ENCODE results near the gene STPG2. TPM values are rescaled to one million over a fixed set of nuclear protein-coding genes. Genes with fewer than 3 reads are reported as not detected.
"Not testable (repeated sequence)": the region's sequence is repeated elsewhere in the genome, so short reads cannot be mapped to it uniquely, and the experiment has no call there.

Gene STPG2
- total RNA-seq, 2 donors from 2014 or later: 0.66 to 1.6 TPM

- no peaks in the 10 kb centered on the region for H3K27me3 ChIP-seq
- H3K36me3 ChIP-seq (replicated peaks in 1 of 2; ENCODE audit: insufficient read depth in 1 of 2, low read depth in 2 of 2): no peaks in the 10 kb centered on the region
- 59 to 71% methylated on average over 2 of the region's 2 CpGs for WGBS, 2 donors
- H3K4me1 ChIP-seq: no peaks in the 10 kb centered on the region
- H3K27ac ChIP-seq: no peak overlapping the region
- no peak for TF ChIP-seq POLR2A (IDR thresholded peaks at IDR 0.05)
- TF ChIP-seq CTCF (IDR thresholded peaks at IDR 0.05): no peak
- no peak overlapping the region for H3K4me3 ChIP-seq
- DNase-seq (no peak), ATAC-seq (no peak)
- H3K9me3 ChIP-seq: no peaks in the 10 kb centered on the region
- intact Hi-C loops (cut with DNase I): no loop called here
Observed at GRCh38 chr4:97560009-97560408, 583.3 kb downstream of the STPG2 start.

GRCh38 chr4:97558204-97558778, 585.0 kb downstream of the STPG2 start:
- no peak for DNase-seq
- Histone ChIP-seq H3K27ac (no peak overlapping the region), H3K27me3 (no peaks in the 10 kb centered on the region), H3K9me3 (no peaks in the 10 kb centered on the region), H3K36me3 (replicated peaks in 1 of 2; ENCODE audit: insufficient read depth in 1 of 2, low read depth in 2 of 2) (no peaks in the 10 kb centered on the region), H3K4me3 (no peak overlapping the region), H3K4me1 (no peaks in the 10 kb centered on the region)
- TF ChIP-seq CTCF (IDR thresholded peaks at IDR 0.05) (no peak), POLR2A (IDR thresholded peaks at IDR 0.05) (no peak)
- 66 to 80% methylated on average over 4 of the region's 4 CpGs for WGBS, 2 donors
- ATAC-seq: no peak
- intact Hi-C loops (cut with DNase I): no loop called here

GRCh38 chr4:97550637-97551036, 592.6 kb downstream of the STPG2 start:
- ATAC-seq, H3K9me3 ChIP-seq: not testable (repeated sequence)
- 79 to 85% methylated on average over 10 of the region's 10 CpGs for WGBS, 2 donors

GRCh38 chr4:97548943-97549583, 594.2 kb downstream of the STPG2 start:
- Histone ChIP-seq H3K36me3 (replicated peaks in 1 of 2; ENCODE audit: insufficient read depth in 1 of 2, low read depth in 2 of 2) (no peaks in the 10 kb centered on the region), H3K4me1 (no peaks in the 10 kb centered on the region), H3K27ac (no peak overlapping the region), H3K9me3 (no peaks in the 10 kb centered on the region), H3K4me3 (no peak overlapping the region), H3K27me3 (no peaks in the 10 kb centered on the region)
- WGBS, 2 donors: 55 to 66% methylated on average over 2 of the region's 2 CpGs
- intact Hi-C loops (cut with DNase I): no loop called here
- DNase-seq (no peak), ATAC-seq (no peak)
- TF ChIP-seq CTCF (IDR thresholded peaks at IDR 0.05): no peak

More at GRCh38 chr4:97550637-97551036, 592.6 kb downstream of the STPG2 start:
- DNase-seq; H3K36me3 ChIP-seq (replicated peaks in 1 of 2; ENCODE audit: insufficient read depth in 1 of 2, low read depth in 2 of 2); intact Hi-C loops (cut with DNase I); H3K4me1 ChIP-seq; H3K27ac ChIP-seq; H3K27me3 ChIP-seq; H3K4me3 ChIP-seq: not testable (repeated sequence)

- TF ChIP-seq CTCF (IDR thresholded peaks at IDR 0.05) (no peak), POLR2A (IDR thresholded peaks at IDR 0.05) (no peak)
- DNase-seq: no peak
- intact Hi-C loops (cut with DNase I): no loop called here
- no peak for ATAC-seq
- Histone ChIP-seq H3K4me3 (no peak overlapping the region), H3K27me3 (no peaks in the 10 kb centered on the region), H3K36me3 (replicated peaks in 1 of 2; ENCODE audit: insufficient read depth in 1 of 2, low read depth in 2 of 2) (no peaks in the 10 kb centered on the region), H3K9me3 (no peaks in the 10 kb centered on the region), H3K4me1 (no peaks in the 10 kb centered on the region), H3K27ac (no peak overlapping the region)
- 56 to 60% methylated on average over 2 of the region's 2 CpGs for WGBS, 2 donors
Observed at GRCh38 chr4:97548186-97548585, 595.1 kb downstream of the STPG2 start.
